Thoracic aorta (tissue), 2 donors: ENCODE measurements around the gene CDO1. TPM values are rescaled to one million over a fixed set of nuclear protein-coding genes. Genes with fewer than 3 reads are reported as not detected.
A peak's percentile ranks its signal among the peaks of the same experiment; 100 is the strongest.

ENCODE experiments used
- ATAC-seq: fragments of 150-250 bp; one replicate; pipeline ENCODE4 v1.8.0; 2017; ENCODE audit warnings: low read depth; ENCODE audit not compliant: insufficient number of reproducible peaks, low FRiP score
- DNase-seq: peaks from one replicate; pipeline ENCODE4 v3.0.0-alpha.2; 2020; ENCODE audit warnings: low spot score
- H3K27ac ChIP-seq, 2 donors: fragments of 200-600 bp; sonication (generic); 1 replicate in 1 of 2; 2 replicates in 1 of 2; pipeline ENCODE4 v1.5.1; 2016; ENCODE audit warnings: mild to moderate bottlenecking in 2 of 2, moderate library complexity in 2 of 2
- H3K27me3 ChIP-seq: fragments of 200-600 bp; sonication (generic); replicated peaks from 2 replicates; pipeline ENCODE4 v1.6.0; 2016; ENCODE audit warnings: mild to moderate bottlenecking; ENCODE audit not compliant: insufficient read depth
- H3K36me3 ChIP-seq: fragments of 200-600 bp; sonication (generic); one replicate; pipeline ENCODE4 v1.5.1; 2016
- H3K4me1 ChIP-seq, 2 donors: fragments of 200-600 bp; sonication (generic); 1 replicate in 1 of 2; 2 replicates in 1 of 2; pipeline versions ENCODE4 v1.5.1 to v1.6.0; 2016; ENCODE audit warnings: low read depth in 2 of 2, mild to moderate bottlenecking in 1 of 2; ENCODE audit not compliant: control insufficient read depth in 1 of 2
- H3K4me3 ChIP-seq: fragments of 200-600 bp; sonication (generic); 2 replicates; pipeline ENCODE4 v1.5.1; 2016; ENCODE audit warnings: mild to moderate bottlenecking
- H3K9me3 ChIP-seq: fragments of 200-600 bp; sonication (generic); 2 replicates; pipeline ENCODE4 v1.5.1; 2016
- CTCF ChIP-seq: fragments of 200-600 bp; sonication (generic); IDR thresholded peaks from one replicate; pipeline ENCODE4 v1.5.1; 2019; ENCODE audit warnings: antibody characterized with exemption
- total RNA-seq, 2 donors: library from RNA; depleted of rRNA; stranded (reverse); fragments of >200 nt; gene quantifications; one replicate each; pipeline versions ENCODE4 v1.1.0 to v1.2.3, GENCODE V29; 2016

Gene CDO1
- total RNA-seq, 2 donors from 2014 or later, result 70.7 to 132 TPM

GRCh38 chr5:115815693-115816225 is 700 bp downstream of the CDO1 start:
- DNase-seq (no peak), ATAC-seq (no peak)
- peak overlapping the region; percentile 80 for H3K4me3 ChIP-seq
- no peak for TF ChIP-seq CTCF
- peaks cover 5 to 28% of the 10 kb centered on the region in 2 donors for H3K4me1 ChIP-seq
- H3K36me3 ChIP-seq, result no peaks in the 10 kb centered on the region
- H3K27me3 ChIP-seq, result no peaks in the 10 kb centered on the region
- no peaks in the 10 kb centered on the region for H3K9me3 ChIP-seq
- H3K27ac ChIP-seq, result peak overlapping the region; percentile 85 to 88

GRCh38 chr5:115815006-115815692 is 1.3 kb downstream of the CDO1 start:
- no peaks in the 10 kb centered on the region for H3K36me3 ChIP-seq
- H3K27me3 ChIP-seq, result no peaks in the 10 kb centered on the region
- H3K4me3 ChIP-seq, result peak overlapping the region; percentile 80
- peaks cover 5 to 28% of the 10 kb centered on the region in 2 donors for H3K4me1 ChIP-seq
- DNase-seq, result no peak
- no peak for ATAC-seq
- H3K27ac ChIP-seq, result peak overlapping the region; percentile 85 to 88
- no peaks in the 10 kb centered on the region for H3K9me3 ChIP-seq
- TF ChIP-seq CTCF, result peak; percentile 34

GRCh38 chr5:115813719-115814118 is 2.7 kb downstream of the CDO1 start:
- TF ChIP-seq CTCF, result no peak
- peak overlapping the region; percentile 80 for H3K4me3 ChIP-seq
- no peak overlapping the region for H3K27ac ChIP-seq
- peaks cover 5 to 28% of the 10 kb centered on the region in 2 donors for H3K4me1 ChIP-seq
- no peaks in the 10 kb centered on the region for H3K9me3 ChIP-seq
- DNase-seq, result no peak
- H3K27me3 ChIP-seq, result no peaks in the 10 kb centered on the region
- no peak for ATAC-seq
- H3K36me3 ChIP-seq, result no peaks in the 10 kb centered on the region

GRCh38 chr5:115812372-115812771 is 4.1 kb downstream of the CDO1 start:
- no peak for ATAC-seq
- Histone ChIP-seq H3K4me3 (no peak overlapping the region), H3K36me3 (no peaks in the 10 kb centered on the region), H3K9me3 (no peaks in the 10 kb centered on the region), H3K27ac (no peak overlapping the region), H3K27me3 (no peaks in the 10 kb centered on the region), H3K4me1 (peaks cover 5 to 28% of the 10 kb centered on the region in 2 donors)
- no peak for TF ChIP-seq CTCF
- no peak for DNase-seq

GRCh38 chr5:115811406-115811805 is 5.1 kb downstream of the CDO1 start:
- H3K27me3 ChIP-seq, result no peaks in the 10 kb centered on the region
- no peaks in the 10 kb centered on the region for H3K9me3 ChIP-seq
- DNase-seq, result no peak
- TF ChIP-seq CTCF, result no peak
- H3K36me3 ChIP-seq, result no peaks in the 10 kb centered on the region
- H3K4me3 ChIP-seq, result no peak overlapping the region
- no peak for ATAC-seq
- H3K4me1 ChIP-seq, result peaks cover 5 to 28% of the 10 kb centered on the region in 2 donors
- no peak overlapping the region for H3K27ac ChIP-seq
